Muscle layer of colon (tissue), 2 donors: ENCODE results near the gene DSCAM.

Experiments
- H3K27ac ChIP-seq: one replicate; pipeline ENCODE4 v1.7.0; 2013; ENCODE audit warnings: low read depth, mild to moderate bottlenecking, low read length, moderate library complexity
- H3K27me3 ChIP-seq, 2 donors: one replicate each; pipeline ENCODE4 v1.7.0; 2013; ENCODE audit warnings: low read length in 2 of 2, mild to moderate bottlenecking in 2 of 2; ENCODE audit not compliant: insufficient read depth in 2 of 2, control insufficient read depth in 1 of 2
- H3K36me3 ChIP-seq: one replicate; pipeline ENCODE4 v1.7.0; 2013; ENCODE audit warnings: mild to moderate bottlenecking, low read length; ENCODE audit not compliant: insufficient read depth
- H3K4me1 ChIP-seq: one replicate; pipeline ENCODE4 v1.7.0; 2013; ENCODE audit warnings: mild to moderate bottlenecking, low read length; ENCODE audit not compliant: insufficient read depth
- H3K4me3 ChIP-seq, 2 donors: one replicate each; pipeline ENCODE4 v1.7.0; 2013; ENCODE audit warnings: low read length in 2 of 2, low read depth in 1 of 2, mild to moderate bottlenecking in 1 of 2, moderate library complexity in 1 of 2
- H3K9ac ChIP-seq: one replicate; pipeline ENCODE4 v1.7.0; 2013; ENCODE audit warnings: low read length
- H3K9me3 ChIP-seq: one replicate; pipeline ENCODE4 v1.7.0; 2013; ENCODE audit warnings: mild to moderate bottlenecking, low read length
- donor health status: abdominal sarcoma.
- donor health status: Adenocarcinoma of cecum.

The DSCAM gene

DNA sequence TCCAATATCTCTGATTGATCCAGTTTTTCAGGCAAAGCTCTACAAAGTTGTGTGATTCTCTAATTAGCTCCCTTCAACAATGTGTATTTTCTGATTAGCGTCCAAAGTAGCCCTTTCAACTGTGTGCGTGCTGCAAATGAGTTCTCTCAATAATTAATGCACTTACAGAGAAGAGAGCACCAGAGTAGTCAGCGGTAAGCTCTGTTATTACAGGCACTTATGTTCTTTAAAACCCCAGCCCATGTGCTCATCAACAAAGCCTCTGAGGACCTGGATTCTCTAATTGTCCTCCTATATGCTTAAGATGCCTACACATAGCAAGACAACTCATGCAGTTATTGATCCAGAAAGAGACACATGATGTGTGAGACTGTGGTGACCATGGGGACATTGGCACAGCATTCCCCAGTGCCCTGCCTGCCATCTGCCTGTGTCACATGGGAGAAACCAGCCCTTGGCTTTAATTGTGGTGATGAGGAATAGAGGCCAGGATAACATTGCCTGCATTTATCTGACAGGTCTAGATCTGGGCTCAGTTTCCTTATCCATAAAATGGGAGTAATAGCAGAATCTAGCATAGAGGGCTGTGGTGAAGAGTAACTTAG lies 828.0 kb downstream of the DSCAM start:
- H3K36me3 ChIP-seq: no peaks in the 10 kb centered on the region
- no peak overlapping the region for H3K9ac ChIP-seq
- no peak overlapping the region for H3K27ac ChIP-seq
- H3K4me3 ChIP-seq: no peak overlapping the region
- H3K9me3 ChIP-seq: no peaks in the 10 kb centered on the region
- H3K4me1 ChIP-seq: peaks cover 7% of the 10 kb centered on the region
- H3K27me3 ChIP-seq: no peaks in the 10 kb centered on the region

DNA sequence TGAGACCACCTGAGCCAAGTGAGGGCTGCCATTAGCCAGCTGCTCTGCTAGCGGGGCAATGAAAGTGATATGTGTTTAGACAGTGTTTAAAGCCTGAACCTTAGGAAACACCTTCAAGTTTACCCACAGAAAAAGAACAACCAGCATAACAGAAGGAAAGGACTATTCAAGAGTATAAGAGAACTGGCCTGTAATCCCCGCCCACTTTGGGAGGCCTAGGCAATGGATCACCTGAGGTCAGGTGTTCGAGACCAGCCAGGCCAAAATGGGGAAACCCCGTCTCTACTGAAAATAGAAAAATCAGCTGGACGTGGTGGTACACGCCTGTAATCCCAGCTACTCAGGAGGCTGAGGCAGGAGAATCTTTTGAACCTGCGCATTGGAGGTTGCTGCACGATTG lies 830.3 kb downstream of the DSCAM start:
- H3K27ac ChIP-seq: no peak overlapping the region
- peaks cover 13% of the 10 kb centered on the region for H3K4me1 ChIP-seq
- H3K9me3 ChIP-seq: no peaks in the 10 kb centered on the region
- H3K4me3 ChIP-seq: no peak overlapping the region
- no peaks in the 10 kb centered on the region for H3K27me3 ChIP-seq
- no peaks in the 10 kb centered on the region for H3K36me3 ChIP-seq
- no peak overlapping the region for H3K9ac ChIP-seq

DNA sequence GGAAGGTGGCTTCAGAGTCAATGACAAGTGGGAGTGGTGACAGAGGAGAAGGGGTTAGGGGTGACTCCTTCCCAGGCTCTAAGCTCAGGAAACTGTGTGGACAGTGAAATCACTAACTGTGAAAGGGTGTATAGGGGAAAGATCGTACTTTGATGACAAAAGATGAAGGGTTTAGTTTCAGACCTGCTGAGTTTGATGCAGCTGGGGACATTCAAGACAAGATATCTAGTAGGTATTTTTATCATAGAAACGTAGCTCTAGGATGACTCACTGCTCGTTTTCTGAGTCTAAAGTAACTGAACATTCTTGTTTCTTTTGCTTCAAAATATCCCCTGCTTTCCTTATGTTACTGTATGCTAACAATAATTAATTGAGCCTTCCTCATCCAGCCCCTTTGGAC lies 830.7 kb downstream of the DSCAM start:
- no peaks in the 10 kb centered on the region for H3K36me3 ChIP-seq
- H3K4me3 ChIP-seq: no peak overlapping the region
- H3K27me3 ChIP-seq: no peaks in the 10 kb centered on the region
- H3K4me1 ChIP-seq: peaks cover 17% of the 10 kb centered on the region
- H3K9me3 ChIP-seq: no peaks in the 10 kb centered on the region
- H3K9ac ChIP-seq: no peak overlapping the region
- H3K27ac ChIP-seq: no peak overlapping the region

DNA sequence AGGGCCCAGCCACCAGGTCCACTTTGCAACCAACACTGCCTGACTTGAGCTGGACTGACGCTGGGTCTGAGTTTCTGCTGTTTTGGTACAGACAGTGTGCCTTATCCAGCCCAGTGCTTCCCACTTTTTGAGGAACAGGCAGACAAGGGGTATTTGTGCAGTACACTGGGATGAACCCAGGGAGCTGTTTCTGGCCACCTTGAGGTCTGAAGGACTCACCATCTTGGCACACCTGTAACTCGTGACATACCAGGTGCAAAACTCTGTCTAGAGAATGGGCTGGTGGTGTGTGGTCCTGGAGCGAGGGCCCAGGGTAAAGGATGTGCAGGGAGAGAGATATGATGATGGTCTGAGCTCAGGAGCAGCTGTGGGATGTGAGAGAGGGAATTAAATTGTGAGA lies 831.1 kb downstream of the DSCAM start:
- H3K27me3 ChIP-seq: no peaks in the 10 kb centered on the region
- H3K36me3 ChIP-seq: no peaks in the 10 kb centered on the region
- no peak overlapping the region for H3K9ac ChIP-seq
- no peaks in the 10 kb centered on the region for H3K9me3 ChIP-seq
- H3K27ac ChIP-seq: no peak overlapping the region
- H3K4me1 ChIP-seq: peaks cover 21% of the 10 kb centered on the region
- H3K4me3 ChIP-seq: no peak overlapping the region

DNA sequence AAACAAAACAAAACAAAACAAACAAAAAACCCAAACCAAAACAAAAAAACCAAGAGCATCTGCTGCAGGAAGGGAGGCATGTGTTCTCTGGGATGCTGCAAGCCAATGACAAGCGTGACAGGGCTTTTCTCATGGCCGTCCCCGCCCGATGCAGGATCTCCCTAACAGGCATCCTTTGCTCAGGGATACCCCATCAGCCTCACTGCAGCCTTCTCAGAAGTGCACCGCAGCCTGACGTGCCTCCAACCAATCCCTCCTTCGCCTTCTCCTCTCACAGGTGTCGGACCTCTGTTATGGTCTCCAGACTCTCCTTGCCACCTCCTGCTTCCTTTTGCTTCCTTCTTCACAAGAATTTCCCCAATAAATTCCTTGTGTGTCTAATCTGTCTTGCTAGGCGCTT lies 832.6 kb downstream of the DSCAM start:
- Histone ChIP-seq H3K4me3 (no peak overlapping the region), H3K36me3 (no peaks in the 10 kb centered on the region), H3K4me1 (peaks cover 22% of the 10 kb centered on the region), H3K27ac (no peak overlapping the region), H3K9ac (no peak overlapping the region), H3K9me3 (no peaks in the 10 kb centered on the region), H3K27me3 (no peaks in the 10 kb centered on the region)

DNA sequence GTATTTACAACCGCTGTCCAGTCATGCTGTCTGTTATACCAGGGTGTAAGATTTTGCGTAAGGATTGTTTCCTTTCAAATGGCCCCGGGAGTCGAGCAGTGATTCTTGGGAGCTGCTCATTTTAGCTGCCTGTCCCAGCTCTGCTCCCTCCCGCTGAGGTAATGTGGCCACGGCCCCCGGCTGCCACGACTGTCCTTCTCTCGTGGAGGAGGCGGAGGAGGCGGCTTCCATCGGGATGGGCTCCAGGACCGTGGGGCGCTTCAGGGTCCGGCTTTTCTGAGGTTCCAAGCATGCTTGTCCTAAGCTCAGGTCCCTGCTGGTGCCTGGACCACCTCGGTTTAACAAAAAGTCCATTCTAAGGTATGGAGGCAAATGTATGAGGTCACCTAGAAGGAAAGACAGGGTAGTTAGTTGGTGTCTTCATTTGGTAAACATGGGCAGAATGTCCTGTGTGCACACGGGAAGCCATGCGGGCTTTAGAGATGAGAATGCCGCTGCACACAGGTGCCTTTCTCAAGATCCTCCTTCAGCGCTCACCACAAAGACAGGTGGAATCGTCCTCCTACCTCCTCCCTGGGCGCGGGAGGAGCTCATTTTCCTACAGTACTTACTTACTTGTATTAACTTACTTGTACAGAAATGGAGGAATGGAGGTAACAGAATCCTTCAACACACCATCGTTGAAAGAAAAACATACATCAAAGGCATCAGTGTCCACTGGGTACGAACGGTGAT lies 833.8 kb downstream of the DSCAM start:
- Histone ChIP-seq H3K4me1 (peaks cover 28% of the 10 kb centered on the region), H3K9me3 (no peaks in the 10 kb centered on the region), H3K4me3 (no peak overlapping the region), H3K27ac (no peak overlapping the region), H3K36me3 (no peaks in the 10 kb centered on the region), H3K27me3 (no peaks in the 10 kb centered on the region), H3K9ac (no peak overlapping the region)

DNA sequence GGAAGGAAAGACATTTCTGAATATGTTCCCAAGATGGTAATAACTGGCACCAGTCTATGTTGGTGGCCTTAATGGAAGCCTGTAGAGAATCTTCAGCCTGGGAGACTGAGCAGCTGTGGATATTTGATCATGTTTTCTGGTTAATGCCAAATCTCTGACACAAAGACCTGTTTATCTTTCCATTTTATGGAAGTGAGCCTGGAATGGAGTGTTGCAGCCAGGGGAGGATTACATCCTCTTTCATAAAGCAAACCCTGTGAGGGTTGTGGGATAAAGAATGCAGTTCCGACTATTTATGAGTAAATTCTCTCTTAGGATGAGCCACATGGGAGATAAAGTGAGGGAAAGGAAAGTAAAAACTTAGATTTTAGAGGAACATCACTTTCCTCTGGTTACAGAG lies 835.6 kb downstream of the DSCAM start:
- Histone ChIP-seq H3K27me3 (no peaks in the 10 kb centered on the region), H3K9ac (no peak overlapping the region), H3K27ac (no peak overlapping the region), H3K36me3 (no peaks in the 10 kb centered on the region), H3K9me3 (no peaks in the 10 kb centered on the region), H3K4me1 (peaks cover 28% of the 10 kb centered on the region), H3K4me3 (no peak overlapping the region)

DNA sequence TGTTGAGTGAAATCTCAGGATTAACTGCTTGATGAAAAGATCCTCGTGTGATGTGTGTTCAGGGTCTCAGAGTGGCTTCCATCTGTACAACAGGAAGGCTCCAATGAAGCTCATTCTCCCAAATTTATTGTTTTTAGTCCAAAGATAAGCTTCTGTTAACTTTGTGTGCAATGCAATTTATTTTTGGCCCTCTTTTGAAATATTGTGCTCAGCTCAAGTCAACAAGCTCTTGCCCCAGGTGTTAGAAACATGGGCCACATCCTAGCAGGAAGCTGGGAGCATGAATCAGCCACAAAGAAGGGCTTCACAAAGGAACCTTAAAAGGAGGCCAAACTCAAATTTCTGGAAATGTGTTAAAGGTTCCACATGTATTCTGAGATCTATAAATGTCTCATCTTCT lies 844.0 kb downstream of the DSCAM start:
- H3K4me3 ChIP-seq: no peak overlapping the region
- H3K36me3 ChIP-seq: no peaks in the 10 kb centered on the region
- H3K27me3 ChIP-seq: no peaks in the 10 kb centered on the region
- H3K4me1 ChIP-seq: peaks cover 10% of the 10 kb centered on the region
- H3K27ac ChIP-seq: no peak overlapping the region
- no peak overlapping the region for H3K9ac ChIP-seq
- H3K9me3 ChIP-seq: no peaks in the 10 kb centered on the region

DNA sequence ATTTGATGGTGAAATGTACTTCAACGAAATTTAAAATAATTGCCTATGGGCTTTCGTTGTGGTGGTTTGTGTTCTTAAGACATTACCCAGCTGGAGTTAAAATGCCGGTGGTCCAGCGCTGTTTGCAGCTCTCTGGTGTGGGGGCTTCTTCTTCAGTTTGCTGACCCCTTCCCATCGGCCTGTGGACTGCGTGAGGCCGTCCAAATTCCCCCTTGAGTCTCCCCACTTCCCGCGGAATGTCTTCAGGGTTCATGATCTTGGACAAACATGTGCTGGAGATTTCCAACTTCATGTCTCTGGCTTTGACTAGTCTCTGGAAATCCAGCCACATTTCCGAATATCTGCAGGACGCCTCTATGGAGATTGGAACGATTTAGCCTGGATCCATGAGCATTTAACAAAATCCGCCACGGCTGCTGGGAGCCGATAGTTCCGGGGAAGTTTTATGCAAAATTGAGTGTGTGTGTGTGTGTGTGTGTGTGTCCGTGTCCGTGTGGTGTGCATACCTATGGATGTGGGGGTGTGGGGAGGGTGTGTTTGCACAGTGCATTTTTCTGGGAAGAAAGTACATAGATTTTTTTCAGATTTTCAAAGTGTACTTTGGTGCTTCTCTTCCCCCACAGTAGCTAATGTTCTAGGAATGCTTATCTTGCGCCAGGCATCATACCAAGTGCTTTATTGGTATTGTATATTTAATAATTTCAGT lies 862.5 kb downstream of the DSCAM start:
- H3K9me3 ChIP-seq: no peaks in the 10 kb centered on the region
- H3K36me3 ChIP-seq: no peaks in the 10 kb centered on the region
- H3K27ac ChIP-seq: no peak overlapping the region
- no peak overlapping the region for H3K4me3 ChIP-seq
- no peak overlapping the region for H3K9ac ChIP-seq
- H3K4me1 ChIP-seq: no peaks in the 10 kb centered on the region
- no peaks in the 10 kb centered on the region for H3K27me3 ChIP-seq

DNA sequence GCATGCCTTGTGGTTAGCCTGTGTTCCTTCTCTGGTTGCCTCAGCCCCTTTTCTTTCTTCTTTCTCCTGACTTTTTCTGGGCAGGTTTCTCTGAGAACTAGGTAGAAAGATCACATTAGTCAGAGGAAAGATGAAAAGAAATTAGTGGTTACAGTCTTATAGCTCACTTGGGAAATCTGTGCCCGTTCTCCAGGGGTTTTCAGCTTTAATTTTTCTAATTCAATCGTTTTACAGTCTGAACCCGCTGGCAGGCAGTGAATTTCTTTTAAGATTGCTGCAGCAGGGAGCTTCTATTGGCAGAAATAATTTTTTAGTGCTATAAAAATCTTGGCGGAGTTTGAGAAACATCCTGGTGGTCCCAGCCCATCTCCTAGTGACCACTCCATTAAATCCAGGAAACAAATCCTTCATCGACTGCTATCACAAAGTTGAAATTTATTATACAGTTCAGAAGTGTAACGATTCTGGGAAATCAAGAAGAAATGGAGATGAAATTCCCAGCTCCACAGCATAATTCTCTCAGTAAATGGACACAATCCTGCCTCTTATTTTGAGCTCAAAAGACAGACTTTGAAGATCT lies 866.6 kb downstream of the DSCAM start:
- no peaks in the 10 kb centered on the region for H3K9me3 ChIP-seq
- H3K27me3 ChIP-seq: no peaks in the 10 kb centered on the region
- H3K9ac ChIP-seq: no peak overlapping the region
- H3K27ac ChIP-seq: no peak overlapping the region
- no peaks in the 10 kb centered on the region for H3K4me1 ChIP-seq
- no peaks in the 10 kb centered on the region for H3K36me3 ChIP-seq
- H3K4me3 ChIP-seq: no peak overlapping the region

DNA sequence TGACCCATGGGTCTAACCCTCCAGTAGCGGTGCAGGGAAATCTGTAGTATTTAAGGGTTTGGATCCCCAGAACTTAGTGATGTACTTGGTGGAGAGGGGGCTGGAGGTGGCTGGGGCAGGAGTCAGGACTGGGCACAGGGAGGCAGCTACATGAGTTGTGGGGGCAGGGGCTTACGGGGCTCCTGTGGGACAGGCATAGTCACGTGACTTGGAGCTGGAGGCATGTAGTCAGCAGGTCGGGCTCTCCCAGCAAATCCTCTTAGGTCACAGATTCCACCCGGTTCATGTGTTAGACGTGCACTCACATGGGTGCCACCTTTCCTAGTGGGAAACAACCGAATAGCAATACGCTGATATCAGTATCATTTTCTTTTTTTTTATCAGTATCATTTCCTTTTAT lies 867.6 kb downstream of the DSCAM start:
- H3K27ac ChIP-seq: no peak overlapping the region
- H3K4me3 ChIP-seq: no peak overlapping the region
- no peak overlapping the region for H3K9ac ChIP-seq
- H3K36me3 ChIP-seq: no peaks in the 10 kb centered on the region
- no peaks in the 10 kb centered on the region for H3K4me1 ChIP-seq
- H3K27me3 ChIP-seq: no peaks in the 10 kb centered on the region
- H3K9me3 ChIP-seq: no peaks in the 10 kb centered on the region
